ENCODE measurements around the gene SYT11. TPM values are rescaled to one million over a fixed set of nuclear protein-coding genes. Genes with fewer than 3 reads are reported as not detected.

The SYT11 gene
- polyA plus RNA-seq, 2 of the 4 experiments (the other 2 are of a cell fraction), result 2.5 to 2.8 TPM

DNA sequence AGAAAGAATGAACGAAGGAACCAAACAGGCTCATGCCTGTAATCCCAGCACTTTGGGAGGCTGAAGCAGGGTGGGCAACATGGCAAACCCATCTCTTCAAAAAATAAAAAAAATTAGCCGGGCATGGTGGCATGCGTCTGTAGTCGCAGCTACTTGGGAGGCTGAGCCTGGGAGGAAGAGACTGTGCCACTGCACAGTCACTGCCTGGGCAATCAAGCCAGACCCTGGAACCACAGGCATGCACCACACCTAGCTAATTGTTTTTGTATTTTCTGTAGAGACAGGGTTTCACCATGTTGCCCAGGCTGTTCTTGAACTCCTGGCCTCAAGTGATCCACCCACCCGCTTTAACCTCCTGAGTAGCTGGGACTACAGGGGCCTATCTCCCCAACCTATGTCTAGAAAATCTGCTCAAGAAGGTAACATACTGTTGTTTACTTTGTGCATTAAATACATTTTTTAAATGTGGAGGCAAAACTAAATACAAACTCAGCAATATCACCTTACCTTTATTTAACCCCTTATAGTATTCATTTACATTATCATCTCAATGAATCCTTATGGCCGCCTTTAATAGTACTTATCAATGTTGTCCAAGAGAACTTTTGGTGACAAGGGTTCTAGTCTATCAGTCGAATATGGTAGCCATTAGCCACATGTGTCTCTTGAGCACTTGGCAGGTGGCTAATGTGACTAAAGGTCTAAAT lies 72.1 kb downstream of the SYT11 start:
- ChIA-PET CTCF (interaction anchor here (1.9 to 3.6 kb wide), 3 partner anchors 26 to 65 kb away, joined by 5 to 23 read pairs (median 5); no protein-coding TSS in a partner anchor), POLR2A (interaction anchor here (1.0 kb wide), 1 partner anchor 47 kb away, joined by 3 read pairs; the partner anchor contains the start of gene ARHGEF2)
- Histone ChIP-seq H3K4me1 (peaks cover 39% of the 10 kb centered on the region), H3K4me3 (no peak overlapping the region), H3K4me2 (peak overlapping the region; percentile 88), H3K9me3 (no peaks in the 10 kb centered on the region), H3K27ac (no peak overlapping the region)
- DNase-seq (ENCODE audit: low read depth in 1 of 2, low spot score in 1 of 2) (no peak), ATAC-seq (no peak), FAIRE-seq (no peak)
- WGBS (ENCODE audit: missing lambda C conversion rate), result 70% methylated on average over 7 of the region's 7 CpGs
- TF ChIP-seq, protein P1, sequence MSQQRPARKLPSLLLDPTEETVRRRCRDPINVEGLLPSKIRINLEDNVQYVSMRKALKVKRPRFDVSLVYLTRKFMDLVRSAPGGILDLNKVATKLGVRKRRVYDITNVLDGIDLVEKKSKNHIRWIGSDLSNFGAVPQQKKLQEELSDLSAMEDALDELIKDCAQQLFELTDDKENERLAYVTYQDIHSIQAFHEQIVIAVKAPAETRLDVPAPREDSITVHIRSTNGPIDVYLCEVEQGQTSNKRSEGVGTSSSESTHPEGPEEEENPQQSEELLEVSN (IDR thresholded peaks at IDR 0.05; ENCODE audit: borderline replicate concordance, low read depth), result no peak
- TF ChIP-seq MAFK (IDR thresholded peaks at IDR 0.05; ENCODE audit: partially characterized antibody), result peak; percentile 41

DNA sequence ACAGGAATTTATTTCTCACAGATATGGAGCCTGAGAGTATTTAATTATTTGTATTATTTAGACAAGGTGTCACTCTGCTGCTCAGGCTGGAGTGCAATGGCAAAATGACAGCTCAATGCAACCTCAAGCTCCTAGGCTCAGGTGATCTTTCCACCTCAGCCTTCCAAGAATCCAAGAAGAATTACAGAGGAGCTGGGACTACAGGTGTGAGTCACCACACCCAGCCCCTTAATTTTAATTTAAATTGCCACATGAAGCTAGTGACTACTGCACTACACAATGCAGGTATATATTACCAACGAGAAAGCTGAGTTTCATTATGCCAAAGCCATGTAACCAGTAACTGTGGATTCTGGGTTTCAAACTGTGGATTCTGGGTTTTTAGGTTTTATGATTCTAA lies 72.7 kb downstream of the SYT11 start:
- ATAC-seq, result no peak
- ChIA-PET CTCF (interaction anchor here (1.0 to 3.6 kb wide), 5 partner anchors 15 to 122 kb away, joined by 3 to 23 read pairs (median 4); partner anchors contain the start of gene ARHGEF2), POLR2A (interaction anchor here (0.6 to 1.6 kb wide), 3 partner anchors 10 to 46 kb away, joined by 3 to 4 read pairs (median 4); partner anchors contain the start of gene ARHGEF2)
- DNase-seq (ENCODE audit: low read depth in 1 of 2, low spot score in 1 of 2), result no peak
- Histone ChIP-seq H3K4me3 (no peak overlapping the region), H3K4me1 (peaks cover 39% of the 10 kb centered on the region), H3K27ac (no peak overlapping the region), H3K9me3 (no peaks in the 10 kb centered on the region), H3K4me2 (peak overlapping the region; percentile 88)
- 30% methylated on average over 1 of the region's 1 CpG for WGBS (ENCODE audit: missing lambda C conversion rate)
- no peak for FAIRE-seq
- TF ChIP-seq, protein P2, sequence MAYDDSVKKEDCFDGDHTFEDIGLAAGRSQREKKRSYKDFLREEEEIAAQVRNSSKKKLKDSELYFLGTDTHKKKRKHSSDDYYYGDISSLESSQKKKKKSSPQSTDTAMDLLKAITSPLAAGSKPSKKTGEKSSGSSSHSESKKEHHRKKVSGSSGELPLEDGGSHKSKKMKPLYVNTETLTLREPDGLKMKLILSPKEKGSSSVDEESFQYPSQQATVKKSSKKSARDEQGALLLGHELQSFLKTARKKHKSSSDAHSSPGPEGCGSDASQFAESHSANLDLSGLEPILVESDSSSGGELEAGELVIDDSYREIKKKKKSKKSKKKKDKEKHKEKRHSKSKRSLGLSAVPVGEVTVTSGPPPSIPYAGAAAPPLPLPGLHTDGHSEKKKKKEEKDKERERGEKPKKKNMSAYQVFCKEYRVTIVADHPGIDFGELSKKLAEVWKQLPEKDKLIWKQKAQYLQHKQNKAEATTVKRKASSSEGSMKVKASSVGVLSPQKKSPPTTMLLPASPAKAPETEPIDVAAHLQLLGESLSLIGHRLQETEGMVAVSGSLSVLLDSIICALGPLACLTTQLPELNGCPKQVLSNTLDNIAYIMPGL (CRISPR knock-in tag; IDR thresholded peaks at IDR 0.05; ENCODE audit: borderline replicate concordance), result no peak
- TF ChIP-seq GATA3 (IDR thresholded peaks at IDR 0.05; ENCODE audit: borderline replicate concordance), result no peak
- no peak for TF ChIP-seq NFE2L2 (conservative IDR thresholded peaks at IDR 0.05; ENCODE audit: low read length)
- TF ChIP-seq ZNF302 (CRISPR knock-in tag; IDR thresholded peaks at IDR 0.05), result no peak
- TF ChIP-seq MAFK (IDR thresholded peaks at IDR 0.05; ENCODE audit: partially characterized antibody), result no peak
- no peak for TF ChIP-seq FOXS1 (CRISPR knock-in tag; IDR thresholded peaks at IDR 0.05)
- TF ChIP-seq CBX2 (IDR thresholded peaks at IDR 0.05; ENCODE audit: borderline replicate concordance, low read depth), result no peak
- TF ChIP-seq NPAS2 (CRISPR knock-in tag; IDR thresholded peaks at IDR 0.05; ENCODE audit: borderline replicate concordance), result no peak
- TF ChIP-seq FOSL2 (IDR thresholded peaks at IDR 0.05), result no peak
- TF ChIP-seq FOSL2 (CRISPR knock-in tag; IDR thresholded peaks at IDR 0.05), result no peak

DNA sequence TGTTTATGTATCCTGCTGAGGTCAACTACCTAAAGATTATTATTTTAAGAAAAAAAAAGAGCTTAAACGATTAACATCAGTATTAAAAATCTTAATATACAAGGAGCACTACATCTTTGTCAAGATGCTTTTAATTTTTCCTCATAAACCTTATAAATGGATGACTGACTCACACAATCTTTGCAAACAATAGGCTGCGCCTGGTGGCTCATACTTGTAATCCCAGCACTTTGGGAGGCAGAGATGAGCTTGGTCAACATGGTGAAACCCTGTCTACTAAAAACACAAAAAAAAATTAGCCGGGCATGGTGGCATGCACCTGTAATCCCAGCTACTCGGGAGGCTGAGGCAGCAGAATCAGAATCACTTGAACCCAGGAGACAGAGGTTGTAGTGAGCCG lies 73.1 kb downstream of the SYT11 start:
- ChIA-PET POLR2A (interaction anchor here (0.6 to 1.6 kb wide), 3 partner anchors 10 to 46 kb away, joined by 3 to 4 read pairs (median 4); partner anchors contain the start of gene ARHGEF2), CTCF (interaction anchor here (1.0 to 3.6 kb wide), 7 partner anchors 12 to 133 kb away, joined by 3 to 23 read pairs (median 4); partner anchors contain the start of gene ARHGEF2)
- WGBS (ENCODE audit: missing lambda C conversion rate), result 44% methylated on average over 5 of the region's 5 CpGs
- FAIRE-seq, result no peak
- H3K4me1 ChIP-seq, result peaks cover 39% of the 10 kb centered on the region
- no peak for TF ChIP-seq NFE2L2 (conservative IDR thresholded peaks at IDR 0.05; ENCODE audit: low read length)
- TF ChIP-seq EHF (CRISPR knock-in tag; IDR thresholded peaks at IDR 0.05), result no peak
- TF ChIP-seq NR3C1 (IDR thresholded peaks at IDR 0.05), result no peak
- TF ChIP-seq ESRRA (IDR thresholded peaks at IDR 0.05; ENCODE audit: borderline replicate concordance, low read length), result no peak
- TF ChIP-seq HOXA7 (CRISPR knock-in tag; IDR thresholded peaks at IDR 0.05), result no peak
- no peak for TF ChIP-seq RCOR1 (IDR thresholded peaks at IDR 0.05; ENCODE audit: low read depth, low read length)
- TF ChIP-seq ZSCAN20 (CRISPR knock-in tag; IDR thresholded peaks at IDR 0.05), result no peak
- 0 out of 6 replicates have a peak overlapping the region, but pooled peaks of 1 of the 2 experiments have one; percentile 17 for H3K27ac ChIP-seq
- ATAC-seq, result no peak
- no peaks in the 10 kb centered on the region for H3K9me3 ChIP-seq
- no peak for DNase-seq (ENCODE audit: low read depth in 1 of 2, low spot score in 1 of 2)
- H3K4me3 ChIP-seq, result peak overlapping the region; percentile 81
- peak overlapping the region; percentile 88 for H3K4me2 ChIP-seq

Data from A549 (cell line).